ENCODE data around the gene CHD1.

CHD1 gene

GRCh38 chr5:98935206-98935605 lies 6.4 kb upstream of the CHD1 start:
- no peak for DNase-seq

- no peak for DNase-seq
Observed at GRCh38 chr5:98934546-98934945, 5.7 kb upstream of the CHD1 start.

- DNase-seq, result no peak
Observed at GRCh38 chr5:98933445-98934072, 4.8 kb upstream of the CHD1 start.

- DNase-seq, result no peak
Observed at GRCh38 chr5:98930972-98931762, 2.4 kb upstream of the CHD1 start.

DNA sequence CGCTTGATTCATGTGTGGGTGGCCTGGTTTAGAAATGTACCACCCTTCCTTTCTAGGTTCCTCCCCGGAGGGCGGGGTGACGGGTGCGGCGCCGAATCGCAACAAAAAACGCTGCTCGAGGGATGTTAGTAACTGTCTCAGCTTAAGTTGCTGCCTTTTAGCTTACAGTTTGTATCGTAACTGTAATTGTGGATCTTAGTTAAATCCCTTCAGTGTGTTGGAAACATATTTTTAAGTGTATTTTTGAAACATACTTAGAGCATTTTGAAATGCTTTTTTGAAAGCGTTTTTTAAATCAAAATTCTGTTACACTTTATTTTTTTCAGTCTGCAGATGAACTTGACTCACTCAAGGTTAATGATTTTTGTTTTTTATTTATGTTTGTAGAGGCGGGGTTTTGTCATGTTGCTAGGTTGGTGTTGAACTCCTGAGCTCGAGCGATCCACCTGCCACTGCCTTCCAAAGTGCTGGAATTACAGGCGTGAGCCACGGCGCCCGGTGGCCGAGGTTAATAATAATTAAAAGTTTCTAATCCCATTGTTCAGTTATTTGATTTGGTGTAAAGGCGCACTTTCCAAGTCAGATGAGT lies 997 bp upstream of the CHD1 start:
- DNase-seq, result peak in 1 of 2 experiments; percentile 7

- DNase-seq, result peak; percentile 9 to 49
Observed at GRCh38 chr5:98927989-98928872, 576 bp downstream of the CHD1 start.

- DNase-seq, result peak in 1 of 2 experiments; percentile 0
Observed at GRCh38 chr5:98927242-98927988, 1.4 kb downstream of the CHD1 start.

DNA sequence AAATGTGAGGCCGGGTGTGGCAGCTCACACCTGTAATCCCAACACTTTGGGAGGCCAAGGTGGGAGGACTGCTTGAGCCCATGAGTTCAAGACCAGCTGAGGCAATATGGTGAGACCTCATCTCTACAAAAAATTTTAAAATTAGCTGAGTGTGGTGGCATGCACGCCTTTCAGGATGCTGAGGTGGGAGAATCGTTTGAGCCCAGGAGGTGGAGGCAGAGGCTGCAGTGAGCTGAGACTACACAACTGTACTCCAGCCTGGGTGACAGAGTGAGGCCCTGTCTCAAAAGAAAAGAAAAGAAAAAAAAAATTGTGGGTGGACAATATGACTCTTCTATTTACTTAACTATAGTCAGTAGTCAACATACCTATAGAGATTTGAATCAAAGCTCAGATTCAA lies 4.8 kb downstream of the CHD1 start:
- DNase-seq, result no peak

- DNase-seq, result no peak
Observed at GRCh38 chr5:98921947-98922505, 6.8 kb downstream of the CHD1 start.

DNA sequence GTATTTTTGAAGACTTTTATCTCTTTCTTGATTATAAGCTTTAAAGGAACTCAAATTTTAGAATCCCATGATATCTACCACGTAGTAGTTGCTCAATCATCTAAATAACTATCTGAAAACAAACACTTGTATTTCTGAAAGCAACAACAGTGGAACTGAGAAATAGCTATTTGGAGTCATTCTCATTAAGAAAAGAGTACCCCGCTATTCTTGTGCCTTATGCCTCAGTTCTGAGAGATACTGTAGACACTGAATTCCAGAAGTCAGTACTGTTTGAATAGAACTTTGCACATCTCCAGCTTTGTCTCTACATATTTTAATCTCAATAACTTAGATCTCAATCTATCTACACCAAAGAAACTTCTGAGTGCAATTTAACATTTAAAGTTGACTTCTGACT lies 11.4 kb downstream of the CHD1 start:
- DNase-seq, result no peak

DNA sequence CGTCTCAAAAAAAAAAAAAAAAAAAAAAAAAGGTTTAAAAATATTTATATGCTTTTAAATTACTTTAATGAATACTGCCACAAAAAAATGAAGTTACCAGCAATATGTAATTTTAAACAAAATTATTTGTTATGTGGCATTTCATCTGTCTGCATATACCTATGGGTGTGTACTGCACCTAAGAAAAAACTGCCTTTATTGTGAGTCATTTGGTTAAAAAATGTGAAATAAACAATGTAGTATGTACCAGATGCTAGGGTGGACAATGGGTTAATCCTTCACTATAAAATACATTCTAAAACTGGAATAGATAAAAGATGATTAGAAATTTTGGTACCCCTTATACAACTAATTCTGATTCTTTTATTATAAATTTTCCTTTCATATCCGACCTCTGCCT lies 12.3 kb downstream of the CHD1 start:
- DNase-seq, result no peak

DNA sequence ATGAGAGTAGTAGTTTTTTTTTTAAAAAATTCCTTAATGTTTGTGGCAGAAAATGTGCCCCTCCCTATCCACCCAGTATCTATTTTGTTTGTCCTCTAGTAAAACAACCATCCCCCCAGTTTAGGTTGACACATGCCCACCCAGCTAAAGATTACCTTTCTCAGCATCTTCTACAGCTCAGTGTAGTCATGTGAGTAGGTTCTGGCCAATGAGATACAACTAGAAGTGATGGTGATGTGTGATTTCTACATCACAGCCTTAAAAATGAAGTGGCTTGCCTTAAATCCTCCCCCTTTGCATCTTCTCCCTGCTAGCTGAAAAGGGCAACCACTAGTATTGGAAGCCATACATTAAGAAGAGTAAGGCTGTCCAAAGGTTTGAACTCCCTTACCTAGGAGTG lies 14.9 kb downstream of the CHD1 start:
- DNase-seq, result no peak

DNA sequence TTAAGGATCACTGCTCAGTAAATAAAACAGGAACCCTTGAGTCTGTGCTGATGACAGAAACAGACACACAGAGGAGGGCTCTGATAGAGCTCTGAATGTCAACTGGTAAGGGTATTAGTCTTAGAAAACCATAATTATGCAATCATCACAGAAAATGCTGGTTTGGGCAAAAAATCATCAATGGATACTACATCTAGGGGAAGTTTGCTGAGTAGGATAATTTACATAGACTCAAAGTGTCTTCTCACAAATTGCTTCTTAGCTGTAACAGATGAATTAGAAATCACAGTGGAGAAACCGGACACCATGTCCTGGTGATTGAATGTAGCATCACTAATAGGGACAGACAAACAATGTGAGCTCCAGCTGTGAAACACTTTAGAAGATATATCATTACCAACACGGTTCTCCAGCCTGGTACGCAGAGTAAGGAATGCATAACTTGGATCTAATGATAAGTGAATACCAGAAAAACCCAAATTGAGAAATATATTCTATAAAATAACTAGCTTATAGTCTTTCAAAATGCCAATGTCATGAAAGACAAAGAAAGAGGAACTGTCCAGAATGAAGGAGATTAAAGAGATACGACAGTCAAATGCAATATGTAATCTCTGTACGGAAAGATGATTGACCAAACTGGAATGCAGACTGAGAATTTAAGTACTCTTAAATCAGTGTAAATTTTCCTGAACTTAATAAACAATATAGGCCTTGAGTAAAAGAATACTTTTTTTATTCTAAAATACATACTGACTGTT lies 17.3 kb downstream of the CHD1 start:
- no peak for DNase-seq

- no peak for DNase-seq
Observed at GRCh38 chr5:98909363-98909762, 19.4 kb downstream of the CHD1 start.

DNA sequence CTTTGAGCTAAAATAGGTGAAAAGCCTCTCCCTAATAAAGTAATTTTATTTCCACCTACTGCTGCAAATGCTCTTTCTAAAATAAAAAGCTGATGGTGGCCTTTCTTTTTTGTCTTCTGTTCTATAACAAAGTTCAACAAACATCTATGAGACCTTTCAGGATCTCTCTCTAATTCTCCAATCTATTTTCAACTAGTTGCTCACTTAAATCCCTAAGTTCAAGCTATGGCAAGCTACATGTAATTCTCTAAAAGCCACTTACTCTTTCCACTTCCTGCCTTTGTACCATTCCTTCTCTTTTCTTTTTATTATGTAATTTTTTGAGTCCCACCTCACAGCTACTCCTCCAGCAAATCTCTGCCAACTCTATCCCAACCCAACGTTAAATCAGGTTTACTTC lies 20.9 kb downstream of the CHD1 start:
- no peak for DNase-seq

- DNase-seq, result no peak
Observed at GRCh38 chr5:98906756-98907355, 22.0 kb downstream of the CHD1 start.

DNA sequence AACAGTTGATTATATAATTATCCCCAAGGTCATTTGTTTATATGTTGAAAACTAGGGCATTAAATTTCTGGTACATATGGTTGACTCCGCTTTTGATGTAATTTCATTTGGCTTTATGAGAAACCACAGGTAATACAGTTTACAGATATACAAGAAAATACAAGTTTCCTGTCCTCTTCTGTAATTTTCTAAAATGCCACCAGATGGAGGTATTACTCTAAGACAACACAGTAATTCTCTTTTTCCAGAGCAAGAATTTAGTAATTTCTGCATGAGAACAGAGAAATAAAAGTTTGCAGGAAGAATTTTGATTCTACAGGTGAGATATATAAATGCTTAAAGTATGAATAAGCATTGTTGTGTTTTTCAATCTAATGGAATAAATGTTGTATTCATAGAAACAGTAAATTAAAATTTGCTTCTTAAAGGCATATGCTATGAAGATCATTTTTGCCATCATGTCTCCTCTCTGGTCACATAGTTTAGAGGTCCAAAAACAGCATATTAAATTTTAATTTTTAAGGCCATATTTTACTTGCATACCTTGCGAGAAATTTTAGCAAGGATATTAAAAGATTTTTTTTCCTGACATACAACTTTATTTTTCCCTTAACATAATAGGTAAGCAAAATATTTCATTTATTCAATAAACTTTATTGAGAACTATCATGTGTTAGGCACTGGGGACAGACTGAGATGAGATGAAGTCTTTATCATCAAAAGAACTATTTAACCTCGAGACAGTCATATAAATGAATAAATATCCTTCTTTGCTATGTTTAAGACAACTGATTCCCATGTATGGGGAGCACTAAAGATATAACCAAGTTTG lies 22.7 kb downstream of the CHD1 start:
- DNase-seq, result peak; percentile 4 to 28

DNA sequence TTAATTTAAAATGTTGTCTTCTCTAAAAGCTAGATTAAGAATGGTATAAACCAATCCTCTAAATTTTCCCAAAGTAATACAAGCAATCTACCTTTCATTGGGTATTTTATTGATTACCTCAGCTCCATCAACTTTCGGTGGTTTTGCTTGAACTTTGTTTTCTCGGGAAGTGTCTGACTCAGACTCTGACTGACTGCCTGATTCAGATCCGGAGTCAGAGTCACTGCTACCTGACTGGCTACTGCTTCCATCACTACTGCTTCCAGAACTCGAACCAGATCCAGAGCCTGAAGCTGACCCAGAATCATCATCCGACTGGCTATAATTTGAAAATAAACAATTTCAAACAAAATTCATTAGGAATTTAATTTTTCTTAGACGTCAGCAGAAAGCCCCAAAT lies 24.0 kb downstream of the CHD1 start:
- no peak for DNase-seq

DNA sequence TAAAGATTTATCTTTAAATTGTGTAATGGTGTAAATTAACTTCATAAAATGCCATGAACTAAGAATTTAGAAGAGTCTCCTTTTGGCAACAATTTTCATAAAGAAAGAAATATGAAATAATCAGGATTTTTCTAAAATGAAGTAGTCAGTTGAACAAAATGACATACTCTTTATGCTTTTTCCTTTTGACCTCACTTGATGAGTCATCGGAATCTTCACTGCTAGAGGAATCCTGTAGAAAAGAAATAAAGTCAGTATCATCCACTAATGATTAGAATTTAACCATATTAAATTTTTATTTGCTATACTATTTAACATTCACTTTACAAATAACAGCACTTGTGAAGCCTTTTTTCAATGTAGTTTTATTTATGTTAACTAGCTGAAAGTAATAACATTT lies 26.1 kb downstream of the CHD1 start:
- DNase-seq, result no peak

- no peak for DNase-seq
Observed at GRCh38 chr5:98899456-98899855, 29.4 kb downstream of the CHD1 start.

All from SHP77 (cell line).